ENCODE measurements around the gene DNAJC1.

Gene DNAJC1

GRCh38 chr10:21757185-21757901 lies 246.2 kb downstream of the DNAJC1 start:
- no peak for DNase-seq

- no peak for DNase-seq
Measured at GRCh38 chr10:21756707-21757106, 246.8 kb downstream of the DNAJC1 start.

GRCh38 chr10:21754410-21755011 lies 249.0 kb downstream of the DNAJC1 start:
- DNase-seq = no peak

- DNase-seq = no peak
Measured at GRCh38 chr10:21753497-21754270, 249.8 kb downstream of the DNAJC1 start.

- DNase-seq = no peak
Measured at GRCh38 chr10:21751341-21752310, 251.9 kb downstream of the DNAJC1 start.

- DNase-seq = no peak
Measured at GRCh38 chr10:21750424-21750823, 253.1 kb downstream of the DNAJC1 start.

GRCh38 chr10:21749788-21750187 lies 253.7 kb downstream of the DNAJC1 start:
- DNase-seq = no peak

- DNase-seq = no peak
Measured at GRCh38 chr10:21747809-21748208, 255.7 kb downstream of the DNAJC1 start.

GRCh38 chr10:21746118-21746517 lies 257.4 kb downstream of the DNAJC1 start:
- no peak for DNase-seq

- no peak for DNase-seq
Measured at GRCh38 chr10:21744223-21744622, 259.3 kb downstream of the DNAJC1 start.

- DNase-seq = no peak
Measured at GRCh38 chr10:21742740-21743412, 260.7 kb downstream of the DNAJC1 start.

GRCh38 chr10:21740989-21741388 lies 262.5 kb downstream of the DNAJC1 start:
- no peak for DNase-seq

GRCh38 chr10:21737106-21737505 lies 266.4 kb downstream of the DNAJC1 start:
- no peak for DNase-seq

GRCh38 chr10:21733710-21734109 lies 269.8 kb downstream of the DNAJC1 start:
- DNase-seq = no peak

- DNase-seq = peak; percentile 9
Measured at GRCh38 chr10:21732067-21732772, 271.3 kb downstream of the DNAJC1 start.

GRCh38 chr10:21728618-21729017 lies 274.9 kb downstream of the DNAJC1 start:
- no peak for DNase-seq

- DNase-seq = no peak
Measured at GRCh38 chr10:21727452-21728168, 275.9 kb downstream of the DNAJC1 start.

GRCh38 chr10:21726601-21727225 lies 276.8 kb downstream of the DNAJC1 start:
- no peak for DNase-seq

- DNase-seq = peak; percentile 95
Measured at GRCh38 chr10:21724687-21725367, 278.7 kb downstream of the DNAJC1 start.

All from DMS 273 treated with DMSO at 0.1 percent for 48 hours (cell line).